Suprapubic skin (tissue), 4 donors: ENCODE measurements around the gene DUSP3.

Source experiments
- CTCF ChIP-seq, 2 donors: fragments of 200-600 bp in 1 of 2; fragments of 450-650 bp in 1 of 2; sonication (generic) in 1 of 2; IDR thresholded peaks; one replicate each; pipeline ENCODE4 v1.5.1; 2016 to 2019; ENCODE audit warnings: antibody characterized with exemption in 2 of 2, mild to moderate bottlenecking in 1 of 2, moderate library complexity in 1 of 2
- EP300 ChIP-seq: sonication (generic); formaldehyde crosslinking; IDR thresholded peaks from one replicate; pipeline ENCODE4 v1.6.1; 2017; ENCODE audit warnings: antibody characterized with exemption
- POLR2A ChIP-seq, 2 donors: fragments of 450-650 bp; IDR thresholded peaks; one replicate each; pipeline ENCODE4 v1.6.1; 2017; ENCODE audit warnings: antibody characterized with exemption in 2 of 2, mild to moderate bottlenecking in 2 of 2, moderate library complexity in 2 of 2
- POLR2AphosphoS5 ChIP-seq, 3 donors: sonication (generic); formaldehyde crosslinking; IDR thresholded peaks; one replicate each; pipeline ENCODE4 v1.6.1; 2017; ENCODE audit warnings: antibody characterized with exemption in 3 of 3

- TF ChIP-seq POLR2A (IDR thresholded peaks at IDR 0.05) (no peak), CTCF (IDR thresholded peaks at IDR 0.05) (no peak), POLR2AphosphoS5 (IDR thresholded peaks at IDR 0.05) (no peak), EP300 (no peak)
These were observed 50.7 kb downstream of the DUSP3 start for GRCh38 chr17:43728081-43728480.
